DMS114 treated with DMSO at 0.1 percent for 48 hours (cell line): ENCODE results near the gene SNAP47.

ENCODE experiments used
- DNase-seq: peaks from one replicate; lab custom pipeline; 2025; ENCODE audit not compliant: unreplicated experiment; lab: John Stamatoyannopoulos, UW

SNAP47 gene

DNA sequence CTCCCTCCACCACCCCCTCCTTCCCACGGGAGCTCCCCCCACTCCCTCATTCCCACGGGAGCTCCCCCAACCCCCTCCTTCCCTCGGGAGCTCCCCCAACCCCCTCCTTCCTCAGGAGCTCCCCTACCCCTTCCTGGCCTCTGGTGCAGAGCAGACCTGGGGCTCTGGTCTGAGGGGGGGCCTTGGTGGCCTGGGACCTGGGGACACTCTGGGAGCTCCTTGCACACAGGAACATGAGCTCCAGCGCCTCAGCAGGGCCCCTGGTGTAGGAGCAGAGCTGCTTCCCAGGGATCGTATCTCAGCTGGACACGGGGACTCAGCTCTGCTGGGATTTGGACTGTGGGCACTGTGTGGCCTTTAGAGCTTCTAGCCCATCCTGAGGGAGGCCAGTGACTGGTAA lies 60.5 kb downstream of the SNAP47 start:
- no peak for DNase-seq

DNA sequence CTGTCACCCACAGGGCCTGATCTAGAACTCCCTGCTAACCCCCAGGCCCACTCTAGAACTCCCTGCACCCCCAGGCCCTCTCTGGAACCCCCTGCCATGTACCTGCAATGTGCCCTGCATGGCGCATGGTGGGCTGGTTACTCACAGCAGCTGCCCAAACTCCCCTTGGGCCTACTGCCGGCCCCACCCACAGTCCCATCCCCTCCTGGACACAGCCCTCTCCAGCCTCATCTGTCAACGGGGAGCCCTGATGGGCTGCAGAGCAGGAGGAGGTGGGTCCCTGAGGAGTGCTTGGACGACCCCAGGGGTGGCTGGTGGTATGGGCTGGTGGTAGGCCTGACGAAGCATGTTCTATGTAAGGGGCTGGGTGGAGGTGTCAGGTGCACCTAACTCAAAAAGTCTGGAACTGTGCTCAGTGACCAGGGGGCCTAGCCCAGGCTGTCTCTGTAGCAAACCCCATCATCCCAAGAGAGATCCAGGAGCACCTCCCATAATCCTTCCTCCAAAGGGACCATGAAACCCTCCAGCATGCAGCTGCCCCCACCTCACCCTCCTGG lies 61.2 kb downstream of the SNAP47 start:
- no peak for DNase-seq

DNA sequence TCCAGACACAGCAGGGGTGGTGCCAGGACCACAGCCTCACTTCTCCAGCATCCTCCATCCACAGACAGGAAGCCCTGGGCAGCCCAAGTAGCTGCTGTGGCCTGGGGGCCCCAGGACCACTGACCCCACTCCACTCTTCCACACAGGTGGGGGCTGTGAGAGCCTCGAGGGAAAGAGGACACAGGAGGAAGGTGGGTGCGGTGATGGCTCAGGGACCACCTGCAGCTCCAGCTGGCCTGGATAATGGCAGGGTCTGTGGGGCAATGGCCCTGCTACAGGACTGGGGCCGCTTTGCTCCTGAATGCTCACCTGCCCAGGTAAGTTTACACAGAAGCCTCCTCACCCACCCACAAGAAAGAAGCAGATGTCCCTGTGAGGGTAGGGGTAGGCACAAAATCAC lies 61.9 kb downstream of the SNAP47 start:
- DNase-seq = no peak

DNA sequence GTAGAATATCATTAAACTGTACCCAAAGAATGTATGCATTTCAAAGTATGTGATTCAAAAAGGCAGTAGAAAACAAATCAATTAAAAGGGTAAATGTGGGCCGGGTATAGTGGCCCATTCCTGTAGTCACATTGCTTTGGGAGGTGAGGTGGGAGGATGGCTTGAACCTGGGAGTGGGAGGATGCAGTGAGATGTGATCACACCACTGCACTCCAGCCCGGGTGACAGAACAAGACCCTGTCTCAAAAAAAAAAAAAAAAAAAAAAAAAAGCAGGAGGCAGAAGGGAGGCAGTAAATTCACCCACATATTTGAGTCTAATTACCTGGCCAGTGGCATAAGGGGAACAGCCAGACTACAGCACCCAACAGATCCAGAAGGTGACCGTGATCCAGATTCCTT lies 62.4 kb downstream of the SNAP47 start:
- DNase-seq = no peak

DNA sequence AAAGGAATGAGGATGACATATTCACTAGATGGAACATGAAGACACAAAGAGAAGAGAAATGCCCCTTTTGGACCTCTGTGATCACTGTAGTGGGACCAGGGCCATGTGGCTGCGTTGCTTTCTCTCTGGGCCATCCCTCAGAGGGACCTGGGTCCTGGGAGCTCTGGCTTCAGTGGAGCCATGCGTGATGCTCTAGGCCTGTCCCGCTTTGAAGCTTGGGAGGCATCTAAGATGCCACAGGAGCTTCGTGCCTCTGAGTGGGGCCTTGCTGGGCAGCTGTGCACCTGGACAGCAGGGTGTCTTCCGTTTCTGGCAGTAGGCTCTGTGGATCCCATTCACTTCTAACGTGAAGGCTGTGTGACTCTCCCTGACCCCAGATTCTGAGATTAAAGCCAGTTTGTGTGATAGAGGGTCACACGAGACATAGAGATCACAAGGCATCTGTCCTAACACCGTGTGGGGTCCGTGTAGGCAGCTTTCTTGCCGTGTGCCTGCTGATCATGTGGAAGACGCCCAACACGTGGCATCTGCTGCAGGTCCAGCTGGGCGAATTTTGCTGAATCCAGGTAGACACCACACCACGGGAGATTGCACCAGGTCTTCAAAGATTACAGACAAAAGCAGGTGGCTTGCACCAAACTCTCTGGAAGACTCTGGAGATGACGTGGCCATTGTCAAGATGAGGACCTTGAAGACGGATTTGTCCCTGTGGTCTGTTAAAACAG lies 63.0 kb downstream of the SNAP47 start:
- DNase-seq = no peak

DNA sequence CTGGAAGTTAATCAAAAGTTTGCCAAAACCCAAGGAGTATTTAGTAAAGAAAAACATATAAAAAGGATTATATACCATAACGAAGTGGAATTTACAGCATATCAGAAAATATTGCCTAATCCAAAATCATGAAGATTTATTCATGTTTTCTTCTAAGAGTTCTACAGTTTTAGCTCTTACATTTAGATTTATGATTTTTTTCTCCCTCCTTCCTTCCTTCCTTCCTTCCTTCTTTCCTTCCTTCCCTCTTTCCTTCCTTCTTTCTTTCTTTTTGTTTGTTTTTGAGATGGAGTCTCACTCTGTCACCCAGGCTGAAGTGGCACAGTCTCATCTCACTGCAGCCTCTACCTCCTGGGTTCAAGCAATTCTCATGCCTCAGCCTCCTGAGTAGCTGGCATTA lies 64.5 kb downstream of the SNAP47 start:
- DNase-seq = no peak

DNA sequence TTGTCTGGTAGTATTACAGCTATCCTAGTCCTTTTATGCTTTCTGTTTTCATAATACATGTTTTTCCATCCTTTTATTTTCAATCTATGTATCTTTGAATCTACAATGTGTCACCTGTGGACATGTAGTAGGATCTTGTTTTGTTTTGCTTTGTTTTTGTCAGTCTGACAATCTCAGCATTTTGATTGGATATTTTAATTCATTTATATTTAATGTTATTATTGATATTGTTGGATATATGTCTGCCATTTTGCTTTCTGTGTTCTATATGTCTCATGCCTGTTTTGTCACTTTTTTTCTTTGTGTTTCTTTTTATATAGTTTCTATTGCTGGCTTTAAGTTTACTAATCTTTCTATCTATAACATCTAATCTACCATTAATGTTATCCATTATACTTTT lies 68.7 kb downstream of the SNAP47 start:
- DNase-seq = no peak

DNA sequence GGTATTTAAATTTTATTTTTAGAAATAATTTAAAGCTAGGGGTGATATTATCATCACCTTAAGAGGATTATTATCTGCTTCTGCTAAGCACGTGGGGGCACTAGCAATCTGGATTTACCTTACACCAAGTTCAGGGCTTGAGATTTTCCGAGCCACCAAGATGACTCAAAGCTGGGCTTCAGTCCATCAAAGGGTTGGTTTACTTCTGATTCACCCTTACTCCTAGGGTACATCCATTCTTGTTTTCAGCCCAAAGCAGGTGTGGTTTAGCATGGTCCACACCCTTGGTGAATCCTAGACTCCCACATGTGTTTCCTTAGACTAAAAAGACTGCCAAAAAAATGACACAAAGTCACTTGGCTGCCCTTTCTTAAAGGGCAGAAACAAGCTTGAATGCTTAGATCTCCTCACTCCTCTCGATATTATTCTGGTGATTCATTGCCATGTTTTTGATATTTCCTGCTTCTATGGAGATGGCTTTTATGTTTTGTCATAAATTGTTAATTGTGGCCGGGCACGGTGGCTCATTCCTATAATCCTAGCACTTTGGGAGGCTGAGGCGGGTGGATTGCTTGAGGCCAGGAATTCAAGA lies 70.5 kb downstream of the SNAP47 start:
- no peak for DNase-seq

DNA sequence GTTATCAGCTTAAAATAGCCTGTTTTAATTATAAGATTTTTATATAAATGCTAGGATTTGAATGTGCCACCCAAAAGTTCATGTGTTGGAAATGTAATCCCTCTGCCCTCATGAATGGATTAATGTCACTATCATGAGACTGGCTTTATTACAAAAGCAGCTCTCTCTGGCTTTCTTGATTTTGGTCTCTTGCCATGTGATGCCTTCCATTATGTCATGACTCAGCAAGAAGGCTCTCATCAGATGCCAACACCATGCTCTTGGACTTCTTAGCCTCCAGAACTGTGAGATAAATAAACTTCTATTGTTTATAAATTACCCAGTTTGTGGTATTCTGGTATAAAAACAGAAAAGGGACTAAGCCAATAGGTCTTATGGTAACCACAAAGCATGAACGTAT lies 73.3 kb downstream of the SNAP47 start:
- DNase-seq = no peak

DNA sequence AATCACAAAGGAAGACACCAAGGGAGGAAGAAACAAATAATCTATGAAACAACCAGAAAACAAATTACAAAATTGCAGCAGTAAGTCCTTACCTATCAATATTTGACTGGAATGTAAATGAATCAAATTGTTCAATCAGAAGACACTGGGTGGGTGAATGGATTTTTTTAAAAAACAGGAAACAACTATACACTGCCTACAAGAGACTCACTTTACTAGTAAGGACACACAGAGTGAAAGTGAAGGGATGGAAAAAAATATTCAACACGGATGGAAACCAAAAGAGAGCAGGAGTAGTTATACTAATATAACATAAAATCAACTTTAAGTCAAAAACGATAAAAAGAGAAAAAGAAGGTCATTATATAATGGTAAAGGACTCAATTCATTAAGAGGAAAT lies 73.8 kb downstream of the SNAP47 start:
- DNase-seq = no peak

DNA sequence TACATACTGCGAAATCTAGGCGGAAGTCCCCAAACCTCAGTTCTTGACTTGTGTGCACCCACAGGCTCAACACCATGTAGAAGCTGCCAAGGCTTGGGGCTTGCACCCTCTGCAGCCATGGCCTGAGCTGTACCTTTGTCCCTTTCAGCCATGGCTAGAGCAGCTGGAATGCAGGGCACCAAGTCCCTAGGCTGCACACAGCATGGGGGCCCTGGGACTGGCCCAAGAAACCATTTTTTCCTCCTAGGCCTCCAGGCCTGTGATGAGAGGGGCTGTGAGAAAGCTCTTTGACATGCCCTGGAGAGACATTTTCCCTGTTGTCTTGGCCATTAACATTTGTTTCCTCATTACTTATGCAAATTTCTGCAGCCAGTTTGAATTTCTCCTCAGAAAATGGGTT lies 78.7 kb downstream of the SNAP47 start:
- no peak for DNase-seq

DNA sequence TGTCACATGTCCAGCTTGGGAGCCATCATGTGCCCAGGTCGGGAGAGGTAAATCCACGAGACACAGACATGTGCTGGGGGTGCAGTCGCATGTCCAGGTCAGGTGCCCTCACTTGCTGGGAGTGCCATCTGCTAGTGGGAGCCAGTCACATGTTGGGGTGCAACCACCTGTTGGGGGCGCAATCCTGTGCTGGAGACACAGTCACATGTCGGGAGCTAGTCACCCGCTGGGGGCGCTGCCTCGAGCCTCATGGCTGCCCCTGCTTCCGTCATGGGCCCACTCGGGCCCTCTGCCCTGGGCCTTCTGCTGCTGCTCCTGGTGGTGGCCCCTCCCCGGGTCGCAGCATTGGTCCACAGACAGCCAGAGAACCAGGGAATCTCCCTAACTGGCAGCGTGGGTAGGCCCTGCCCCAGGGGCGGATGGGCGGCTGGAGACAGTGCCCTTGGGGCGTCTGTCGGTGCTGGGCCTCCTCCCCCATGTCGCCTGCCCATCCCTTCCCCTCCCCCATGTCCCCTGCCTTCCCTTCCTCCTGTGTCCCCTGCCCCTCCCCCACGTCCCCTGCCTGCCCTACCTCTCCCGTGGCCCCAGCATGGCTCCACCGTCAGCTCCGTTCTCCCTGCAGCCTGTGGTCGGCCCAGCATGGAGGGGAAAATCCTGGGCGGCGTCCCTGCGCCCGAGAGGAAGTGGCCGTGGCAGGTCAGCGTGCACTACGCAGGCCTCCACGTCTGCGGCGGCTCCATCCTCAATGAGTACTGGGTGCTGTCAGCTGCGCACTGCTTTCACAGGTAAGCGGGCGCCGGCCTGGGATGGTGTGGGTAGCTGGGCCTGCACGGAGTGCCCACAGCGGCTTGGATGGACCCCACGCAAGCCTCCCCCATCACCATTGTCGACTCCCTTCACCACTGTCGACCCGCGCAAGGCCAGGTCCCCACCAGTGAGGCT lies 80.5 kb downstream of the SNAP47 start, which contains the start of gene PRSS38:
PRSS38 (plus strand) TSS at position 208 of the 942 bp plus-strand sequence; CDS start at position 250, 42 bp downstream.
- no peak for DNase-seq

DNA sequence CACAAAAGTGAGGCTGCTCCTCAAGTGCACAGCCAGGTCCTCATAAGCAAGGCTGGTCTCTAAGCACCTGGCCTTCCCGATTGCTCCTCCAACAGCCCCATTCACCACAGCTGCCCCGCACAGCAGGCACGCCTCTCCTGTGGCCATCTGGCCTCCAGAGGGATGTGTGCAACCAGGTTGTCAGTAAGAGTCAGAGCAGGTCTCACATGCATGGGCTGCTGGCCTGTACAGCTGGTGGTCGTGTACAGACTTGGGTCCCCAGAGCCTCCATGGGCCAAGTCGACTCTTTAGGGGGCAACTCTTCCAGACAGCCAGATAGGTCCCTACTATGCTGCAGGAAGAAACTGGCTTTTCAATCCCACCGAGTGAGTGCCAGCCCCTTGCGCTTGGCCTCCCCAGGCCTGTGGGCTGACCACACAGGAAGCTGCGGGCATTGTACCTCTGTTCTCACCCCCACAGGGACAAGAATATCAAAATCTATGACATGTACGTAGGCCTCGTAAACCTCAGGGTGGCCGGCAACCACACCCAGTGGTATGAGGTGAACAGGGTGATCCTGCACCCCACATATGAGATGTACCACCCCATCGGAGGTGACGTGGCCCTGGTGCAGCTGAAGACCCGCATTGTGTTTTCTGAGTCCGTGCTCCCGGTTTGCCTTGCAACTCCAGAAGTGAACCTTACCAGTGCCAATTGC lies 81.7 kb downstream of the SNAP47 start:
- no peak for DNase-seq

DNA sequence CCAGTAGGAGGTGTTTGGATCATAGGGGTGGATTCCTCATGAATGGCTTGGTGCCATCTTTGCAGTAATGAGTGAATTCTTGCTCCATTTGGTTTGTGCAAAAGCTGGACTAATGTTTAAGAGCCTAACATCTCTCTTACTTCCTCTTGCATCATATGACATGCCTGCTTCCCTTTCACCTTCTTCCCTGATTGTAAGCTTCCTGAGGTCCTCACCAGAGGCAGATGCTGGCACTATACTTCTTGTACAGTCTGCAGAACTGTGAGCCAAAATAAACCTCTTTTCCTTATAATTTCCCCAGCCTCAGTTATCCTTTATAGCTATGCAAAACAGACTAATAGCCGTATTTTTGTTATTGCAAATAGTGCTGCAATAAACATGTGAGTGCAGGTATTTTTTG lies 88.3 kb downstream of the SNAP47 start:
- no peak for DNase-seq

DNA sequence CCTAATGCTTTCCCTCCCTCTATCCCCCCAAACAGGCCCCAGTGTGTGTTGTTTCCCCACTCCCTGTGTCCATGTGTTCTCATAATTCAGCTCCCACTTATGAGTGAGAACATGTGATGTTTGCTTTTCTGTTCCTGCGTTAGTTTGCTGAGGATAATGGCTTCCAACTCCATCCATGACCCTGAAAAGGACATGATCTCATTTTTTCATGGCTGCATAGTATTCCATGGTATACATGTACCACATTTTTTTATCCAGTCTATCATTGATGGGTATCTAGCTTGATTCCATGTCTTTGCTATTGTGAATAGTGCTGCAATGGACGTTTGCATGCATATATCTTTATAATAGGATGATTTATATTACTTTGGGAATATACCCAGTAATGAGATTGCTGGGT lies 89.0 kb downstream of the SNAP47 start:
- DNase-seq = no peak

DNA sequence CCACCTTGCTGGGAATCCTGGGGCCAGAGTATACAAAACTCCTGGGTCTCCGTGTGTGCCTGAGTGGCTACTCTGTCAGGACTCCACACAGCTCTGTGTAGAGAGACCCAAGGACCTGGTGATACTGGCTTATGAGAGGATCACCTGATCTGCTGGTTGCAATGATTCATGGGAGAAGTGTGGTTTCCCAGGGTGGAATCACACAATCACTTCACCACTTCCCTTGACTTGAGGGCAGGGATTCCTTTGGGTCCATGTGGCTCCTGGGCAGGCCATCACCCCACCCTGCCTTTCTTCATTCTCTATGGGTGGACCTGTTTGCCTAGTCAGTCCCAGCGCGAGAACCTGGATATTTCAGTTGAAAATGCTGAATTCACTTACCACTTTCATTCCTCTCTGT lies 93.6 kb downstream of the SNAP47 start:
- DNase-seq = no peak
